Activated CD4-positive, alpha-beta memory T cell treated with anti-CD3 and anti-CD28 coated beads for 36 hours (primary cell): ENCODE measurements around the gene DOK4. TPM values are rescaled to one million over a fixed set of nuclear protein-coding genes. Genes with fewer than 3 reads are reported as not detected.

ENCODE experiments used
- CTCF ChIA-PET: fragments of 350-600 bp; sonication (Branson Sonifier 250); formaldehyde crosslinking; loops from one replicate; lab custom pipeline; 2021; ENCODE audit warnings: antibody characterized with exemption, inconsistent platforms; lab: Charles Lee
- POLR2A ChIA-PET: fragments of 350-600 bp; sonication (Branson Sonifier 250); formaldehyde crosslinking; loops from one replicate; lab custom pipeline; 2021; ENCODE audit warnings: antibody characterized with exemption; lab: Charles Lee
- DNase-seq: peaks from one replicate; pipeline ENCODE4 v3.0.0-alpha.2; 2020
- H3K27ac Mint-ChIP-seq: one replicate; pipeline ENCODE4 v1.8.0; 2021; ENCODE audit warnings: mixed read lengths
- H3K27me3 Mint-ChIP-seq: one replicate; pipeline ENCODE4 v1.8.0; 2021; ENCODE audit warnings: mixed read lengths
- H3K36me3 Mint-ChIP-seq: one replicate; pipeline ENCODE4 v1.8.0; 2021; ENCODE audit warnings: mixed read lengths
- H3K4me1 Mint-ChIP-seq: one replicate; pipeline ENCODE4 v1.8.0; 2021; ENCODE audit warnings: low read depth, mixed read lengths
- H3K4me3 Mint-ChIP-seq: one replicate; pipeline ENCODE4 v1.8.0; 2021; ENCODE audit warnings: mild to moderate bottlenecking, mixed read lengths
- H3K9me3 Mint-ChIP-seq: one replicate; pipeline ENCODE4 v1.8.0; 2021; ENCODE audit warnings: mixed read lengths
- intact Hi-C: fragments of 100-400 bp; cut with micrococcal nuclease; formaldehyde crosslinking; loops from one replicate; pipeline ENCODE4 v1.15.1; 2023
- total RNA-seq, 2 experiments: library from RNA; stranded (reverse); gene quantifications; one replicate each; pipeline ENCODE4 v1.2.3, GENCODE V29; 2021

DOK4 gene
- total RNA-seq, 2 experiments from 2014 or later, result 5.5 to 7.1 TPM

DNA sequence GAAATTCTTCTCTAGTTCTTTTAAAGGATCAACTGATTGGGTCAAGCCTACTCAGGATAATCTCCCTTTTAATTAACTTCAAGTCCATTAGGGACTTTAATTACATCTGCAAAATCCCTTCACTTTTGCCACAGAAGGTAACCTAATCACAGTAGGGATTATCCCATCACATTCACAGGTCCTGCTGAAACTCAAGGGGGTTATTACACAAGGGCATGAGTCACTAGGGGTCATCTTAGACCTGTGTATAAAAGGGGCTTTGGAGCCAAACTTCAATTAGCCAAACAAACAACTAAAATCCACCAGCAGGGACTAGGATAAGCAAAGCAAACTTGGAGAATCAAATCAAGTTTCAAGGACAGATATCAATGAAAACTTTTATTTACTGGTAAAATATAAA, 58.5 kb downstream of the DOK4 start:
- H3K27ac Mint-ChIP-seq, result no peak overlapping the region
- no peaks in the 10 kb centered on the region for H3K9me3 Mint-ChIP-seq

DNA sequence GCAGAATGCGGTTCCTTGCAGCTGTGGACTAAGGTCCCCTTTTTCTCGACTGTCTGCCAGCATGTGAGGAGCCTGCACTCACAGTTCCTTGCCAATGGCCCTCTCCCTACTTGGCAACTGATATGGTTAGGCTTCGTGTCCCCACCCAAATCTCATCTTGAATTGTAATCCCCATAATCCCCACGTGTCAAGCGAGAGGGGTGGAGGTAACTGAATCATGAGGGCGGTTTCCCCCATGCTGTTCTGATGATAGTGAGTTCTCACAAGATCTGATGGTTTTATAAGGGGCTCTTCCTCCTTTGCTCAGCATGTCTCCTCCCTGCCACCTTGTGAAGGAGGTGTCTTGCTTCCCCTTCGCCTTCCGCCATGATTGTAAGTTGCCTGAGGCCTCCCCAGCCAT, 59.0 kb downstream of the DOK4 start:
- no peaks in the 10 kb centered on the region for H3K27me3 Mint-ChIP-seq
- DNase-seq, result no peak
- POLR2A ChIA-PET, result interaction anchor here (0.6 kb wide), 1 partner anchor 497 kb away, joined by 3 read pairs; no protein-coding TSS in a partner anchor
- no peaks in the 10 kb centered on the region for H3K4me1 Mint-ChIP-seq
- H3K4me3 Mint-ChIP-seq, result no peak overlapping the region
- no peak overlapping the region for H3K27ac Mint-ChIP-seq
- H3K9me3 Mint-ChIP-seq, result no peaks in the 10 kb centered on the region
- intact Hi-C loops, result no loop called here
- CTCF ChIA-PET, result interaction anchor here (0.9 to 2.5 kb wide), 2 partner anchors 10 to 127 kb away, joined by 3 to 12 read pairs; no protein-coding TSS in a partner anchor
- H3K36me3 Mint-ChIP-seq, result peaks cover 32% of the 10 kb centered on the region

More for the DNA sequence above, 58.5 kb downstream of the DOK4 start:
- peaks cover 1% of the 10 kb centered on the region for H3K4me1 Mint-ChIP-seq
- no peak overlapping the region for H3K4me3 Mint-ChIP-seq
- POLR2A ChIA-PET, result no interaction called here
- H3K27me3 Mint-ChIP-seq, result no peaks in the 10 kb centered on the region
- CTCF ChIA-PET, result no interaction called here
- intact Hi-C loops, result no loop called here
- no peak for DNase-seq
- H3K36me3 Mint-ChIP-seq, result peaks cover 36% of the 10 kb centered on the region

DNA sequence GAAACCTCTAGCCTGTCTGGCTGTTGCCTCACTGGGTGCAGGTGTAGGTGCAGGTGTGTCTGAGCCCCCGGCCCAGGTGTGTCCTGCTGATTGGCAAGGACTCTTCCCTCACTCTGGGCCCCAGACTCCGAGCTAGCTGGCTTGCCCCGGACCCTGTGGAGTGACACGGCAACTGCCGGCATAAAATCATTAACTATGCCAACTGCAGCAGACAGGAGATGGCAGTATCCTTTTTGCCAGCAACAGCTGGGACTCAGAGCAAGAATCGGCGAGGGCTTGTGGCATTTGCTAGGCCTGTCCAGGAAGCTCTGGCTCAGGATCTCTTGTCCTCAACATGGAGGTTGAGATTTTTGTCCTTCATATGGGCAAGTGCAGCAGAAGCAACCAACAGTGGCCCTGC, 59.9 kb downstream of the DOK4 start:
- ChIA-PET CTCF (interaction anchor here (0.9 to 2.5 kb wide), 2 partner anchors 9 to 126 kb away, joined by 3 to 12 read pairs; no protein-coding TSS in a partner anchor), POLR2A (no interaction called here)
- Mint-ChIP-seq H3K27me3 (no peaks in the 10 kb centered on the region), H3K27ac (no peak overlapping the region), H3K36me3 (peaks cover 30% of the 10 kb centered on the region), H3K4me3 (no peak overlapping the region), H3K4me1 (no peaks in the 10 kb centered on the region), H3K9me3 (no peaks in the 10 kb centered on the region)
- intact Hi-C loops, result no loop called here
- no peak for DNase-seq

DNA sequence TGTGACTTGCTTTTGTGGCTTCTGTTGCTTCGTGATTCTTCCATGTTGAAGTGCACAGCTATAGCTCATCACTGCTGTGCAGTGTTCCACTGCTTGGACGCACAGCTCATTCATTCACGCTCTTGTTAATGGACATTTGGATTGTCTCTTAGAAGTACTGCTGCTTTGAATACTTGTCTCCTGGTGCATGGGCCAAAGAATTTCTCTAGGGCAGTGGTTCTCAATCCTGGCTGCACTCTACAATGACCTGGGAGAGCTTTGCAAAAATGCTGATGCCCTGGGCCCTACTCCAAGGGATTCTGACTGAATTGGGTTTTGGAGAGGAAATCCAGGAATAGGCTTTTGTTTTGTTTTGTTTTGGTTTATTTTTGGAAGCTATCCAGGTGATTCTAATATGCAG, 61.7 kb downstream of the DOK4 start:
- DNase-seq, result no peak
- POLR2A ChIA-PET, result no interaction called here
- intact Hi-C loops, result no loop called here
- peaks cover 17% of the 10 kb centered on the region for H3K36me3 Mint-ChIP-seq
- H3K4me3 Mint-ChIP-seq, result no peak overlapping the region
- CTCF ChIA-PET, result interaction anchor here (1.5 kb wide), 1 partner anchor 95 kb away, joined by 3 read pairs; no protein-coding TSS in a partner anchor
- no peaks in the 10 kb centered on the region for H3K4me1 Mint-ChIP-seq
- H3K27ac Mint-ChIP-seq, result no peak overlapping the region
- H3K27me3 Mint-ChIP-seq, result no peaks in the 10 kb centered on the region
- H3K9me3 Mint-ChIP-seq, result no peaks in the 10 kb centered on the region

DNA sequence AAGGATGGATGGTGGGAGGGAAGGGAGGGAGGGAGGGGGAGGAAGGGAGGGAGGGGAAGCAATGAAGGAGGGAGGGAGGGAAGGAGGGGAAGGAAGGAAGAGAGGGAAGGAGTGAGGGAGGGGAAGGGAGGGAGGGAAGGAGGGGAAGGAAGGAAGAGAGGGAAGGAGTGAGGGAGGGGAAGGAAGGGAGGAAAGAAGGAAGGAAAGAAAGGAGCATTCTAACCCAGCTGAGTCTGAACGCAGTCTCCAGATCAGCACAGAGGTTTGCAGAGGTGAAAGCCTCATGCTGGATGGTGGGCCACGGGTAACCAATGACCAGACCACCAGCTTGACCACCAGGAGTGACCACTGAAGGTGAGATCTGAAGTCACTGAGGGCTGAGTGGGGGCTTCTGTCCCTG, 63.1 kb downstream of the DOK4 start:
- H3K36me3 Mint-ChIP-seq, result peaks cover 7% of the 10 kb centered on the region
- POLR2A ChIA-PET, result no interaction called here
- peaks cover 3% of the 10 kb centered on the region for H3K4me1 Mint-ChIP-seq
- no peak for DNase-seq
- intact Hi-C loops, result no loop called here
- no peak overlapping the region for H3K27ac Mint-ChIP-seq
- no peak overlapping the region for H3K4me3 Mint-ChIP-seq
- H3K27me3 Mint-ChIP-seq, result no peaks in the 10 kb centered on the region
- CTCF ChIA-PET, result interaction anchor here (1.8 kb wide), 1 partner anchor 24 kb away, joined by 4 read pairs; the partner anchor contains the start of genes CIAPIN1 and COQ9
- no peaks in the 10 kb centered on the region for H3K9me3 Mint-ChIP-seq

DNA sequence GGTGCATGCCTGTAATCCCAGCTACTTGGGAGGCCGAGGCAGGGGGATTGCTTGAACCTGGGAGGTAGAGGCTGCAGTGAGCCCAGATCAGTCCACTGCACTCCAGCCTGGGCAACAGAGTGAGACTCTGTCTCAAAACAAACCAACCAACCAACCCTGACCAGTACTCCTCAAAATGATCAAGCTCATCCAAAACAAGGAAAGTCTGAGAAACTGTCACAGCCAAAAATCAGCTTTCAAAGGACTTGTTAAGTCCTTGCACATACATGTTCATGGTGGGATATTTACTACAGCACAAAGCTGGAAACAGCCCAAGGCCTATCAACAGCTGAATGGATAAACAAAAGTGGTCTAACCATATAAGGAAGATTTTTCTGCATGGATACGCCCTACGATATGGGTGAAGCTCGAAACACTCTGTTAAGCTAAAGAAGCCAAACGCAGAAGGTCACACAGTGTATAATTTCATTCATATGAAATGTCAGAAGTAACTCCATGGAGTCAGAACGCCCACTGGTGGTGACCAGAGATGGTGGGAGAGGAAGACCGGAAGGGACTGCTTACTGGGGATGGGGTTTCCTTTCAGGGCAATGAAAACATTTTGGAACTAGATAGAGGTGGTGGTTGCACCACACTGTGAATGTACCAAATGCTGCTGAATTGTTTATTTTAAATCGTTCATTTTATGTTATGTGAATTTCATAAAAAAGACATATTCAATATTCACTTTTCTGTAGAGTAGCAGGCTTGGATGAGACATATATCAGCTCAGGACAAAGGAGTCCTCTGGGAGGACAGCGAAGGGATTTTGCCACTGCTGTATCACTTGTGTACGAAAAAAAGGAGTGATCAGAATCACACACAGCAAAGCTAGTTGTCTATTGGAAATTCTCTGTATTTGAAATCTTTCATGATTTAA, 64.0 kb downstream of the DOK4 start:
- DNase-seq, result no peak
- intact Hi-C loops, result no loop called here
- Mint-ChIP-seq H3K4me1 (peaks cover 6% of the 10 kb centered on the region), H3K36me3 (peaks cover under 1% of the 10 kb centered on the region), H3K9me3 (no peaks in the 10 kb centered on the region), H3K4me3 (no peak overlapping the region), H3K27ac (no peak overlapping the region), H3K27me3 (no peaks in the 10 kb centered on the region)
- POLR2A ChIA-PET, result interaction anchor here (0.9 kb wide), 1 partner anchor 25 kb away, joined by 3 read pairs; the partner anchor contains the start of genes CIAPIN1 and COQ9
- CTCF ChIA-PET, result interaction anchor here (0.9 to 6.6 kb wide), 5 partner anchors 22 to 122 kb away, joined by 3 to 103 read pairs (median 4); partner anchors contain the start of genes CIAPIN1 and COQ9

Other genes with a start within 250 kb of the DOK4 start
- 10 to 100 TPM; 16.4 to 16.9 TPM for gene ARL2BP, start 241.2 kb downstream of the DOK4 start, total RNA-seq
- gene PLLP, start 201.8 kb downstream of the DOK4 start, total RNA-seq, result not detected
- 1 to 10 TPM; 1.5 to 1.7 TPM for gene CCL22, start 127.7 kb downstream of the DOK4 start, total RNA-seq
- not detected for gene CX3CL1, start 114.0 kb downstream of the DOK4 start, total RNA-seq
- gene CCL17, start 81.7 kb downstream of the DOK4 start, total RNA-seq, result 1 to 10 TPM; 1.6 to 3.1 TPM
- 10 to 100 TPM; 34.8 to 38.5 TPM for gene CIAPIN1, start 39.1 kb downstream of the DOK4 start, total RNA-seq
- 10 to 100 TPM; 29.8 to 33.0 TPM for gene COQ9, start 39.0 kb downstream of the DOK4 start, total RNA-seq
- gene POLR2C, start 23.8 kb downstream of the DOK4 start, total RNA-seq, result 10 to 100 TPM; 52.5 to 57.0 TPM
- gene CCDC102A, start 50.1 kb upstream of the DOK4 start, total RNA-seq, result 1 to 10 TPM; 7.0 to 7.9 TPM
- 1 to 10 TPM; 6.7 to 6.9 TPM for gene ADGRG5, start 56.1 kb upstream of the DOK4 start, total RNA-seq
- gene ADGRG1, start 142.1 kb upstream of the DOK4 start, total RNA-seq, result 1 to 10 TPM; 4.7 to 6.0 TPM
- not detected for gene ADGRG3, start 181.8 kb upstream of the DOK4 start, total RNA-seq
- not detected for gene DRC7, start 208.3 kb upstream of the DOK4 start, total RNA-seq
- 10 to 100 TPM; 30.6 to 31.6 TPM for gene KATNB1, start 249.3 kb upstream of the DOK4 start, total RNA-seq